HepG2 (cell line): ENCODE measurements around the gene CAMKK1. TPM values are rescaled to one million over a fixed set of nuclear protein-coding genes. Genes with fewer than 3 reads are reported as not detected.

Experiments
- ATF4 ChIP-seq, 2 experiments: fragments of 450-650 bp in 1 of 2; sonication (generic) in 1 of 2; formaldehyde crosslinking; IDR thresholded peaks; 2 replicates each; pipeline versions ENCODE4 v1.5.0 to v1.8.0; 2020 to 2022; ENCODE audit warnings: mild to moderate bottlenecking in 1 of 2, missing genetic modification reagents in 1 of 2
- BCL3 ChIP-seq: sonication (generic); formaldehyde crosslinking; IDR thresholded peaks from 2 replicates; pipeline ENCODE4 v1.5.1; 2020; ENCODE audit warnings: mild to moderate bottlenecking, missing genetic modification reagents, moderate library complexity
- HCFC1 ChIP-seq: fragments of 150-350 bp; IDR thresholded peaks from 2 replicates; pipeline ENCODE4 v1.6.1; 2014; ENCODE audit warnings: low read depth, low read length
- IRX3 ChIP-seq: sonication (generic); formaldehyde crosslinking; IDR thresholded peaks from 2 replicates; pipeline ENCODE4 v1.8.1; 2023; ENCODE audit warnings: mild to moderate bottlenecking, low read depth, missing genetic modification reagents, borderline replicate concordance
- RBM22 ChIP-seq: fragments of 200-400 bp; formaldehyde crosslinking; optimal IDR thresholded peaks from 2 replicates; pipeline ENCODE3; 2017; ENCODE audit warnings: mild to moderate bottlenecking, low read length, moderate library complexity
- RBM39 ChIP-seq: fragments of 200-400 bp; formaldehyde crosslinking; IDR thresholded peaks from one replicate; pipeline ENCODE4 v1.6.1; 2018; ENCODE audit warnings: antibody characterized with exemption, mild to moderate bottlenecking, low read depth, low read length; ENCODE audit not compliant: poor library complexity, severe bottlenecking
- REPIN1 ChIP-seq: sonication (generic); formaldehyde crosslinking; IDR thresholded peaks from 2 replicates; pipeline ENCODE4 v1.8.0; 2022; ENCODE audit warnings: missing genetic modification reagents, low read depth, mild to moderate bottlenecking, borderline replicate concordance
- RFX5 ChIP-seq: IDR thresholded peaks from 2 replicates; pipeline ENCODE4 v1.6.1; 2011; ENCODE audit warnings: low read depth, low read length, improper control_type of control experiment
- THYN1 ChIP-seq: sonication (generic); formaldehyde crosslinking; IDR thresholded peaks from 2 replicates; pipeline ENCODE4 v1.8.1; 2023; ENCODE audit warnings: low read depth, mild to moderate bottlenecking, moderate library complexity, missing genetic modification reagents, borderline replicate concordance
- XBP1 ChIP-seq: sonication (generic); formaldehyde crosslinking; IDR thresholded peaks from 2 replicates; pipeline ENCODE4 v1.5.0; 2020; ENCODE audit warnings: missing genetic modification reagents
- ZBTB20 ChIP-seq: sonication (generic); formaldehyde crosslinking; IDR thresholded peaks from 2 replicates; pipeline ENCODE4 v1.8.1; 2023; ENCODE audit warnings: missing genetic modification reagents, low read depth, mild to moderate bottlenecking, borderline replicate concordance
- ZFP37 ChIP-seq: sonication (generic); formaldehyde crosslinking; IDR thresholded peaks from 2 replicates; pipeline ENCODE4 v1.4.0; 2020; ENCODE audit warnings: missing genetic modification reagents, borderline replicate concordance
- ZNF253 ChIP-seq: sonication (generic); formaldehyde crosslinking; IDR thresholded peaks from 2 replicates; pipeline ENCODE4 v1.8.0; 2022; ENCODE audit warnings: mild to moderate bottlenecking, missing genetic modification reagents, borderline replicate concordance
- ZNF280D ChIP-seq: sonication (generic); formaldehyde crosslinking; IDR thresholded peaks from 2 replicates; pipeline ENCODE4 v1.5.1; 2020; ENCODE audit warnings: mild to moderate bottlenecking, missing genetic modification reagents
- ZNF414 ChIP-seq: sonication (generic); formaldehyde crosslinking; IDR thresholded peaks from 2 replicates; pipeline ENCODE4 v1.5.0; 2020; ENCODE audit warnings: missing genetic modification reagents
- ZNF563 ChIP-seq: sonication (generic); formaldehyde crosslinking; IDR thresholded peaks from 2 replicates; pipeline ENCODE4 v1.8.0; 2022; ENCODE audit warnings: mild to moderate bottlenecking, moderate library complexity, missing genetic modification reagents
- ZNF841 ChIP-seq: sonication (generic); formaldehyde crosslinking; IDR thresholded peaks from 2 replicates; pipeline ENCODE4 v1.8.1; 2023; ENCODE audit warnings: missing genetic modification reagents, borderline replicate concordance
- ZUFSP ChIP-seq: sonication (generic); formaldehyde crosslinking; IDR thresholded peaks from 2 replicates; pipeline ENCODE4 v1.9.0; 2021; ENCODE audit warnings: missing genetic modification reagents, mild to moderate bottlenecking, borderline replicate concordance
- polyA plus RNA-seq, 8 experiments: library from polyadenylated mRNA; depleted of rRNA in 3 of 8; stranded (reverse) in 7 of 8; unstranded in 1 of 8; fragments of >200 nt; fragmentation: Illumina TruSeq in 4 of 8; extraction: Trizol in 4 of 8; gene quantifications; 2 replicates each; pipeline versions ENCODE4 v1.2.1 to v1.2.3, GENCODE V29; 2011 to 2016; ENCODE audit warnings: low read depth in 4 of 8, missing spikeins in 1 of 8, mixed read lengths in 1 of 8; ENCODE audit not compliant: insufficient read depth in 1 of 8
- total RNA-seq, 5 experiments: library from RNA; depleted of rRNA; stranded (reverse); fragments of >200 nt; fragmentation: Illumina TruSeq; extraction: Trizol; gene quantifications; 2 replicates each; pipeline ENCODE4 v1.2.3, GENCODE V29; 2016; ENCODE audit warnings: low read depth in 1 of 5

Gene CAMKK1
- total and polyA plus RNA-seq, 2 of the 13 experiments (the other 11 are each of a cell fraction or from before 2014, with no cell fraction given): 1.5 to 1.6 TPM

- TF ChIP-seq ATF4 (CRISPR knock-in tag; IDR thresholded peaks at IDR 0.05): peak in 1 of 2 experiments; percentile 62; a peak in 1 of 4 replicates
- TF ChIP-seq REPIN1: peak; percentile 95
- peak; percentile 74 for TF ChIP-seq ZNF563 (CRISPR knock-in tag)
- TF ChIP-seq THYN1 (CRISPR knock-in tag): no peak
- no peak for TF ChIP-seq ZNF253 (CRISPR knock-in tag)
- 0 out of 2 replicates have a peak, but pooled peaks have one; percentile 31 for TF ChIP-seq RFX5
- peak; percentile 55; the same call in 1 of the 2 replicates for TF ChIP-seq ZBTB20 (CRISPR knock-in tag)
- TF ChIP-seq ZNF841: 0 out of 2 replicates have a peak, but pooled peaks have one; percentile 58
- peak; percentile 77 for TF ChIP-seq RBM39
- TF ChIP-seq XBP1 (CRISPR knock-in tag): no peak
- TF ChIP-seq ZNF414 (CRISPR knock-in tag): peak; percentile 73
- no peak for TF ChIP-seq ZUFSP (CRISPR knock-in tag)
- peak; percentile 88; the same call in 1 of the 2 replicates for TF ChIP-seq IRX3
- TF ChIP-seq ZFP37 (CRISPR knock-in tag): no peak
- TF ChIP-seq RBM22: no peak
- no peak for TF ChIP-seq ZNF280D (CRISPR knock-in tag)
- TF ChIP-seq HCFC1: peak; percentile 71
- peak; percentile 82; the same call in 1 of the 2 replicates for TF ChIP-seq BCL3 (CRISPR knock-in tag)
Measured at GRCh38 chr17:3845621-3846436, 47.0 kb downstream of the CAMKK1 start, which contains the start of gene NCBP3 (continued).
